SH-SY5Y (cell line): ENCODE measurements around the gene CETN1.

Experiments used
- GATA2 ChIP-seq: IDR thresholded peaks from 2 replicates; pipeline ENCODE4 v1.6.1; 2011; ENCODE audit warnings: mild to moderate bottlenecking, low read depth, low read length
- GATA3 ChIP-seq: IDR thresholded peaks from 2 replicates; pipeline ENCODE4 v1.6.1; 2011; ENCODE audit warnings: low read depth, mild to moderate bottlenecking, low read length, moderate library complexity

DNA sequence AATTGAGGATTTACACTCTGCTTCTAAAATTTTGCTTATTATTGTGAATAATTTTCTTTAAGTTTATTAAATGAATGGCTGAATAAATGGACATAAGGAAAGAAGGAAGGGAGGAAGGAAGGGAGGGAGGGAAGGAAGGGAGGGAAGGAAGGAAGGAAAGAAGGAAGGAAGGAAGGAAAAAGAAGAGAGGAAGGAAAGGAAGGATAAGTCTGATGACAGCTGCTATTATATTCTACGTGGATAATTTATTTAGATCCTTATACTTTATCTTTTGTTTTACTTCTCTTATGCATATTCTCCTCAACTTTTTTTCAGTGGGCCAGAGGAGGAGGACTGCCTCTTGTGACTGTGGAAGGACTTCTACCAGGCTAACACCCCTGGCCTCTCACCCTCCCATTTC, 34.0 kb downstream of the CETN1 start:
- no peak for TF ChIP-seq GATA2
- TF ChIP-seq GATA3 = no peak
